OCI-LY3 (cell line): ENCODE results near the gene NUDCD2.
A peak's percentile ranks its signal among the peaks of the same experiment; 100 is the strongest.

Experiments
- H2AFZ ChIP-seq: fragments of 200-600, 300-600 bp; shearing (Covaris generic); 2 replicates; pipeline ENCODE4 v1.6.0; 2014; ENCODE audit warnings: antibody characterized with exemption, low read depth, low read length
- H3K27ac ChIP-seq: fragments of 200-600, 300-600 bp; sonication (generic); 2 replicates; pipeline ENCODE4 v1.5.1; 2014; ENCODE audit warnings: mild to moderate bottlenecking, low read length, moderate library complexity, mixed read lengths
- H3K27me3 ChIP-seq: fragments of 200-600, 300-600 bp; sonication (generic); 2 replicates; pipeline ENCODE4 v1.6.1; 2014; ENCODE audit warnings: low read depth, low read length, mixed read lengths
- H3K36me3 ChIP-seq: fragments of 200-600, 300-600 bp; sonication (generic); replicated peaks from 2 replicates; pipeline ENCODE3; 2014; ENCODE audit warnings: low read depth, low read length, mixed read lengths
- H3K4me1 ChIP-seq: fragments of 300-600, 200-600 bp; sonication (generic); 2 replicates; pipeline ENCODE4 v1.6.1; 2014; ENCODE audit warnings: low read length, mixed read lengths
- H3K4me2 ChIP-seq: fragments of 200-600, 300-600 bp; sonication (generic); 2 replicates; pipeline ENCODE4 v1.6.1; 2014; ENCODE audit warnings: low read length, mixed read lengths
- H3K4me3 ChIP-seq: fragments of 300-600, 200-600 bp; sonication (generic); 2 replicates; pipeline ENCODE4 v1.5.1; 2014; ENCODE audit warnings: antibody characterized with exemption, mild to moderate bottlenecking, low read length, moderate library complexity
- H3K79me2 ChIP-seq: fragments of 300-600, 200-600 bp; shearing (Covaris generic); 2 replicates; pipeline ENCODE4 v1.6.1; 2014; ENCODE audit warnings: mild to moderate bottlenecking, low read length, mixed read lengths
- H3K9ac ChIP-seq: fragments of 300-600, 200-600 bp; shearing (Covaris generic); 2 replicates; pipeline ENCODE4 v1.6.0; 2014; ENCODE audit warnings: mild to moderate bottlenecking, low read length, moderate library complexity
- H3K9me3 ChIP-seq: fragments of 200-600, 300-600 bp; shearing (Covaris generic); 2 replicates; pipeline ENCODE4 v1.6.1; 2014; ENCODE audit warnings: low read length, mixed read lengths; ENCODE audit not compliant: insufficient read depth
- H4K20me1 ChIP-seq: fragments of 200-600, 300-600 bp; sonication (generic); 2 replicates; pipeline ENCODE4 v1.6.1; 2016; ENCODE audit warnings: low read length, mixed read lengths; ENCODE audit not compliant: insufficient read depth
- EZH2phosphoT487 ChIP-seq: fragments of 200-600 bp; shearing (Covaris generic); IDR thresholded peaks from 2 replicates; pipeline ENCODE4 v1.6.1; 2018; ENCODE audit warnings: antibody characterized with exemption, mixed run types, low read depth
- TF ChIP-seq, protein P1 (sequence below): fragments of 200-600, 300-600 bp; sonication (generic); IDR thresholded peaks from 2 replicates; pipeline ENCODE4 v1.5.1; 2014; ENCODE audit warnings: antibody characterized with exemption, low read length, low read depth

Gene NUDCD2

DNA sequence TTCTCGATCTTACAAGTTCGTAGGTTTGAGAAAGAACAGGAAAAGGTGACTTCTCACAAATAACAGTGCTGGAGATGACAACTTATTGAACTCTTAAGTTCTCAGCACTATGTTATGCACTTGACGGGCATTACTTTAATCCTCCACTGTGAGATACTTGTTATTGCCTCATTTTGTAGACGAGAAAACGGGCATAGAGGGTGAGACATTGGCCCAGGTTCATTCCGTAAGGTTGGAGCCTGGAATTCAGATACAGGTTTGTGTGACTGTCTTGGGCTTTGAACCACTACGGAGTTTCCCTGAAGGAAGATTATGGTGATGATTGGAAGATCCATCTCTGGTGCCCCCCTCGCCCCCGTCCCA, 46.2 kb upstream of the NUDCD2 start:
- peak overlapping the region; percentile 91 for H3K9ac ChIP-seq
- peaks cover 31% of the 10 kb centered on the region for H4K20me1 ChIP-seq
- H3K27ac ChIP-seq: peak overlapping the region; percentile 87

DNA sequence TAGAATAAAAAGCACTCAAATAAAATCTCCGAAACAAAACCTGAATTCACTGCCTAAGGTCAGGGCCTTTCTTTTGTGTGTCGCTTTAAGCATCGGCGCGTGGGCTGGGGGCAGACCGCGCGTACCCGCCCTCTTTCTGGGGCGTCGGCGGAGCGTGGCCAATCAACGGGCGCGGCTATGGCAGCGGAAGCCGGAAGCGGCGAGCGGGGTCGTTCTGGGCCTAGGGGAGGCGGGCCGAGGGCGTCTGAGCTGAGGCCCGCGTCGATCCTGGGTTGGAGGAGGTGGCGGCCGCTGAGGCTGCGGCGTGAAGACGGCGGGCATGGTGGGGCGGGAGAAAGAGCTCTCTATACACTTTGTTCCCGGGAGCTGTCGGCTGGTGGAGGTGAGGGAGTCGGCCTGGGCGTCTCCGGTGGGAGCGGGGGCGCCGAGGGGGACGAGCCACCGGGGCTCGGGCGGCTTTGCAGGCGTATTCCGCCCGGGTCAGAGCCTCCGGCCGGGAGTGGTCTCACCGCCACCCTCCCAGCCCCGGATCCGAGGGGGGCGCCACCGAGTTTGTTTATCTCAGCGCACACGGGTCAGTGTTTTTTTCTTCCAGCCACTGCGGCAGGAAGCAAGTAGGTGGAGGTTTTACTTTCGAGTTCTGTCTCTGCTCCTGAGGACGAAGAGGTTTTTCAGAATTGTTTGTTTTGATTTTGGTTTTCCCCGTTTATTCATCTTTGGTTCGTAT, 45.6 kb upstream of the NUDCD2 start, which contains the start of gene MAT2B:
TSS of gene MAT2B (plus strand) at position 252 of the 727 bp plus-strand sequence. CDS start at position 320, 68 bp downstream.
- H4K20me1 ChIP-seq: peaks cover 29% of the 10 kb centered on the region
- H3K79me2 ChIP-seq: peaks cover 57% of the 10 kb centered on the region
- peak within 1 kb of the TSS; percentile 91 for H3K9ac ChIP-seq
- H3K9me3 ChIP-seq: no peaks in the 10 kb centered on the region
- no peaks in the 10 kb centered on the region for H3K36me3 ChIP-seq
- H3K4me1 ChIP-seq: peaks cover 27% of the 10 kb centered on the region
- peak within 1 kb of the TSS; percentile 90 for H2AFZ ChIP-seq
- H3K4me3 ChIP-seq: peak within 1 kb of the TSS; percentile 98
- H3K27ac ChIP-seq: peak within 1 kb of the TSS; percentile 87
- no peaks in the 10 kb centered on the region for H3K27me3 ChIP-seq
- H3K4me2 ChIP-seq: peak within 1 kb of the TSS; percentile 92
- no peak for TF ChIP-seq EZH2phosphoT487
- TF ChIP-seq, protein P1, sequence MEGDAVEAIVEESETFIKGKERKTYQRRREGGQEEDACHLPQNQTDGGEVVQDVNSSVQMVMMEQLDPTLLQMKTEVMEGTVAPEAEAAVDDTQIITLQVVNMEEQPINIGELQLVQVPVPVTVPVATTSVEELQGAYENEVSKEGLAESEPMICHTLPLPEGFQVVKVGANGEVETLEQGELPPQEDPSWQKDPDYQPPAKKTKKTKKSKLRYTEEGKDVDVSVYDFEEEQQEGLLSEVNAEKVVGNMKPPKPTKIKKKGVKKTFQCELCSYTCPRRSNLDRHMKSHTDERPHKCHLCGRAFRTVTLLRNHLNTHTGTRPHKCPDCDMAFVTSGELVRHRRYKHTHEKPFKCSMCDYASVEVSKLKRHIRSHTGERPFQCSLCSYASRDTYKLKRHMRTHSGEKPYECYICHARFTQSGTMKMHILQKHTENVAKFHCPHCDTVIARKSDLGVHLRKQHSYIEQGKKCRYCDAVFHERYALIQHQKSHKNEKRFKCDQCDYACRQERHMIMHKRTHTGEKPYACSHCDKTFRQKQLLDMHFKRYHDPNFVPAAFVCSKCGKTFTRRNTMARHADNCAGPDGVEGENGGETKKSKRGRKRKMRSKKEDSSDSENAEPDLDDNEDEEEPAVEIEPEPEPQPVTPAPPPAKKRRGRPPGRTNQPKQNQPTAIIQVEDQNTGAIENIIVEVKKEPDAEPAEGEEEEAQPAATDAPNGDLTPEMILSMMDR: peak; percentile 59

More for the DNA sequence above, 46.2 kb upstream of the NUDCD2 start:
- Histone ChIP-seq H3K4me3 (peak overlapping the region; percentile 98), H2AFZ (no peak overlapping the region), H3K27me3 (no peaks in the 10 kb centered on the region), H3K79me2 (peaks cover 62% of the 10 kb centered on the region), H3K9me3 (no peaks in the 10 kb centered on the region), H3K36me3 (no peaks in the 10 kb centered on the region), H3K4me1 (peaks cover 27% of the 10 kb centered on the region), H3K4me2 (peak overlapping the region; percentile 90)
- TF ChIP-seq, protein P1: no peak
- no peak for TF ChIP-seq EZH2phosphoT487

DNA sequence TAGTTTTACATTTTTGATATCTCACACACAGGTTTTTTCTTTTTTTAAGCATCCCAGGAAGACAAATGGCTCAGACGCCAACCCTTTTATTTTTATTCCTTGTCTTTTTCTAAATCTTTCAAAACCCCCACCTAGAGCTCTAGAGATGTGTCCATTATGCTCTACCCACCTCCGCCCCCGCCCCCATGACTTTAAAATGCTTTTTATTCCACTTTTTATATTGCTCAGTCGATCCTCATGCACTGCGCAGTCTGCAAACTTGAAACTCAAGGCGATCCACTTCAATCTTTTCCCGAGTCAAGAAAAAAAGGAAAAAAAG, 45.1 kb upstream of the NUDCD2 start:
- H3K79me2 ChIP-seq: peaks cover 51% of the 10 kb centered on the region
- peak overlapping the region; percentile 89 for H3K9ac ChIP-seq
- no peaks in the 10 kb centered on the region for H3K36me3 ChIP-seq
- H3K4me2 ChIP-seq: peak overlapping the region; percentile 92
- H3K4me3 ChIP-seq: peak overlapping the region; percentile 98
- TF ChIP-seq EZH2phosphoT487: no peak
- TF ChIP-seq, protein P1: no peak
- H3K27ac ChIP-seq: peak overlapping the region; percentile 87
- H2AFZ ChIP-seq: peak overlapping the region; percentile 79; the same call in 1 of the 2 replicates
- H4K20me1 ChIP-seq: peaks cover 26% of the 10 kb centered on the region
- H3K4me1 ChIP-seq: peaks cover 27% of the 10 kb centered on the region
- no peaks in the 10 kb centered on the region for H3K27me3 ChIP-seq
- no peaks in the 10 kb centered on the region for H3K9me3 ChIP-seq

DNA sequence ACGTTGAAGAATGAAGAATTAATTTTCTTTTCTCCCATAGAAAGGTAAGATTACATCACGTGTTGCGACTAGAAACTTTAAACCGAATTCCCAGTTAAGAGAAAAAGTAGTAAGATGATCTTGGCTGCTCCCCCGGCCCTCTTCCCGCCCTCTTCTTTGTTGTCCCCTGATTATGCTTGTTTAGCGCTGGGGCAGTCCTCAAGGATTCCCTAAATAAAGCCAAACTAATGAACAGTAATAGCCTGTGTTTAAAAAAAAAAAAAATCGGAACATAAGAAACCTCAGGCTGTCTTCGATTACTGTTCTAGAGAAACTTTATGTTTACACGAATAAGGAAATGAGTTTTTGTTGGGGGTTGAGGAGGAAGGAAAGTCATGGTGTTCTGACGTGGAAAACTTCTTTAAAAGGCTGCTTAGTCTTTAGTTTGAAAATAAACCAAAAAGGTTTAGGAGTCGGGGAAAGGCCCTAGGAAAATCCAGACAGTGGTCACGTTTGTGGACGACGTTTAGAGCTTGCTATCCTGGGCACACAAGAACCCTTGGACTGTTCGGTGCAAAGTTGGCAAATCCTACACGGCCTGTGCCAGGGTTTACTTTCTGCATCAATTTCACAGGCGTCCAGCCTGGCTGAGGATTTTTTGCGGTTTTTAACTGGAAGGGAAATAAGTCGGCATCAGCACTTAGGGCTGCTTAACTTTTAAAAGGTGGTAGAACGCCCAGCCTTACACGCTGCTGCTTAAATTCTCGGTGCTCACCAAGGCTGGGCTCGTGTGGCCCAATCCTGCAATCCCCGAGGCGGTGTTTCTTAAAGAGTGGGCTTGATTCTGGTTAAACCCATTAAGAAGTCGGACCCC, 44.4 kb upstream of the NUDCD2 start:
- Histone ChIP-seq H3K9me3 (no peaks in the 10 kb centered on the region), H3K27ac (peak overlapping the region; percentile 87), H3K4me3 (peak overlapping the region; percentile 98), H4K20me1 (peaks cover 20% of the 10 kb centered on the region), H3K9ac (peak overlapping the region; percentile 89), H3K4me2 (peak overlapping the region; percentile 92), H3K27me3 (no peaks in the 10 kb centered on the region), H3K79me2 (peaks cover 44% of the 10 kb centered on the region), H3K4me1 (peaks cover 27% of the 10 kb centered on the region), H2AFZ (peak overlapping the region; percentile 90), H3K36me3 (no peaks in the 10 kb centered on the region)
- TF ChIP-seq, protein P1: no peak
- no peak for TF ChIP-seq EZH2phosphoT487
